ENCODE data around the gene ZSWIM4.

The ZSWIM4 gene

GRCh38 chr19:13814550-13814949, 19.3 kb downstream of the ZSWIM4 start:
- no peak for DNase-seq

GRCh38 chr19:13817018-13817614, 21.9 kb downstream of the ZSWIM4 start:
- DNase-seq: no peak

DNA sequence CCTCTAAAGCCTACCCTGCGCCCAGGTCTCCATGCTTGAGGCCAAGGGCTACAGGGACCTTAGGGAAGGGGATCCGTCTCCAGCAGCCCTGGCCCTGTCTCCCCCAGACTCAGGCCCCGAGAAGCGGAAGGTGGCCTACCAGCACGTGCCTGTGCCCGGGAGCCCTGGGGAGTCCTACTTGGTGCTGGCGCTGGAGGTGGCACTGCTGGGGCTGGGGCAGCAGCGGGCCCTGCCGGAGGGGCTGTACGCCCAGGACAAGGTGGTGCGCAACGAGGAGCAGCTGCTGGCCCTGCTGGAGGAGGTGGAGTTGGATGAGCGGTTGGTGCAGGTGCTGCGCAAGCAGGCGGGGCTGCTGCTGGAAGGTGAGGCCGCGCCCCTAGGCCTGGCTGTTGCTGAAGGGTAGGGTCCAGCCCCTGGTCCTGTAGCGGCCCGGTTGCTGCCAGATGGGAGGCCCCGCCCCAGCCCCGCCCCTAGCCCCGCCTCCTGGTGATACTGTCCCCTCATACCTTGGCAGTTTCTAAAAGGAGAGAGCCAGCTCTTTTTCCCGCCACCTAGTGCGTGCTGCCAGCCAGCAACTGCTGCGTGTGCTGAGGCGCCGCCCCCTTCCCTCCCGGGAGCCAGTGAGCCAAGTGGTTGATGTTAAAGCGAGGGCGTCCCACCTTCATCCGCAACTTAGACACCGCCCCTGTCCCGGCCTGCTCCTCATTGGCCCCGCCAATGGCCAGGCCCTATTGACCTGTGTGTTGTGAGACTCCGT, 22.6 kb downstream of the ZSWIM4 start:
- DNase-seq: no peak

DNA sequence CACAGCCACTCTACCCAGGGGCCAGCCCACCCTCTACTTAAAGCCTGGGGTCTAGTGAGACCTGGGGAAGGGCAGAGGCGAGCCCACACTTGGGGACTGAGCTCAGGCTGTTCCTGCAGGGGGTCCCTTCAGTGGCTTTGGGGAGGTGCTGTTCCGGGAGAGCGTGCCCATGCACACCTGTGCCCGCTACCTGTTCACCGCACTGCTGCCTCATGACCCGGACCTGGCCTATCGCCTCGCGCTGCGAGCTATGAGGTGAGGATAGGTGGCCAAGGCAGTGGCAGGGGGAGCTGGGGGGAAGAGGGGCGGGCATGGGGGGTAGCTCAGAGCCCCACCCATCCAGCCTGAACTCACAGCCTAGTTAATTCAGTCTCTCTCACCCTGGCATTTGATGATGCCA, 24.0 kb downstream of the ZSWIM4 start:
- no peak for DNase-seq

GRCh38 chr19:13821292-13821691, 26.0 kb downstream of the ZSWIM4 start:
- DNase-seq: no peak

DNA sequence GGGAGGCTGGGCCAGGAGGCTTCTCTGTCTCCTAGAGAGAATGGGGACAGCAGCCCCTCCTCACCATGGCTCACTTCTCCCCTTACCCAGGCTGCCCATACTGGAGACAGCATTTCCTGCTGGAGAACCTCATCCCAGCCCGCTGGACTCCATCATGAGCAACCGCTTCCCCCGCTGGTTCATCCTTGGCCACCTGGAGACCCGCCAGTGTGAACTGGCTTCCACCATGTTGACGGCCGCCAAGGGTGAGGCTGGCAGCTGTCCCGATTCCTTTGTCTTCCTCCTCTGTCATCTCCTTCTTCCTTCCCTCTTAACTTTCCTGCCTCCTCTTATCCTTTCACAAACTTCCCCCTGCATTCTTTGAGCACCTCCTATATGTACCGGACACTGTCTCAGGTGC, 28.0 kb downstream of the ZSWIM4 start:
- DNase-seq: no peak

DNA sequence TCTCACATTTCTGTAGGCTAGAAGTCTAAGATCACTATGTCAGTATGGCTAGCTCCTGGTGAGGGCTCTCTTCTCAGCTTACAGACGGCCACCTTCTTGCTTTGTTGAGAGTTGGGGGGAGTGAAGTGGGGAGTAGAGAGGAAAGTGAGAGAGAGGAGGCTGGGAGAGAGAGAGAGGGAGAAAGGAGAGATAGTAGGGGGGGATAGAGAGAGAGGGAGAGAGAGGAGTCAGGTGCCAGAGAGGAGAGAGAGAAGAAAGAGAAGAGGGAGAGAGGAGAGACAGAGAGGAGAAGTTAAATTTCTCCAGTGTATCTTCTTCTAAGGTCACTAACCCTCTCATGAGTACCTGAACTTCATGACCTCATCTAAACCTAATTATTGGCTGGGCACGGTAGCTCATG, 28.7 kb downstream of the ZSWIM4 start:
- DNase-seq: no peak

DNA sequence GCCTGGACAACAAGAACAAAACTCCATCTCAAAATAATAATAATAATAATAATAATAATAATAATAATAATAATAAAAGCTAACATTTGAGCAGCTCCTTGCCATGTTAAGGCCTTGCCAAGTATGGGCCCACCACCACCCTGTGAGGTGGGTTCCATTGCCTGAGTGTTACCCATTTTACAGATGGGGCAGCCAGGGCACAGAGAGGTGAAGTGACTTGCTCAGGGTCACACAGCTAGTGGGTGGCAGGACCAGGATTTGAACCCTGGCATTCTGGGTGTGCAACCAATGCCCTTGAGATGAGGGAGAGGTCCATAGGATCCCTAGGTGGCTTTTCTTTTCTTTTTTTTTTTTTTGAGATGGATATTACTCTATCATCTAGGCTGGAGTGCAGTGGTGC, 29.5 kb downstream of the ZSWIM4 start:
- no peak for DNase-seq

GRCh38 chr19:13825489-13826441, 30.5 kb downstream of the ZSWIM4 start:
- no peak for DNase-seq

DNA sequence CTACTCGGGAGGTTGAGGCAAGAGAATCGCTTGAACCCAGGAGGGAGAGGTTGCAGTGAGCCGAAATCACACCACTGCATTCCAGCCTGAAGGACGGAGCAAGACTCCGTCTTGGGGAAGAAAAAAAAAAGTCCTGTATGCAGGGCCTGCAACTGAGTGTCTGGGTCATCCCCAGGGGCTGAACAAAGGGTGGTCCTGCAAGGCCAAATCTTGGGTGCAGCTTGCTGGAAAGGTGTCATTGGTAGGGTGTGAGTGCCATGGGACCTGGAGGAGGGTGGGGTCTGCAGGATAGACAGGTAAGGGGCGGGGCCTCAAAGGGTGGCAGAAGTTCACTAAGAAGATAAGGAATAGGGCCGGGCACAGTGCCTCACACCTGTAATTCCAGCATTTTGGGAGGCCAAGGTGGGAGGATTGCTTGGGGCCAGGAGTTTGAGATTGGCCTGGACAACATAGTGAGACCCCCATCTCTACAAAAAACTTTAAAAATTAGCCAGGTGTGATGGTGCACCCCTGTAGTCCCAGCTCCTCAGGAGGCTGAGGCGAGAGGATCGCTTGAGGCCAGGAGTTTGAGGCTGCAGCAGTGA, 31.5 kb downstream of the ZSWIM4 start:
- no peak for DNase-seq

DNA sequence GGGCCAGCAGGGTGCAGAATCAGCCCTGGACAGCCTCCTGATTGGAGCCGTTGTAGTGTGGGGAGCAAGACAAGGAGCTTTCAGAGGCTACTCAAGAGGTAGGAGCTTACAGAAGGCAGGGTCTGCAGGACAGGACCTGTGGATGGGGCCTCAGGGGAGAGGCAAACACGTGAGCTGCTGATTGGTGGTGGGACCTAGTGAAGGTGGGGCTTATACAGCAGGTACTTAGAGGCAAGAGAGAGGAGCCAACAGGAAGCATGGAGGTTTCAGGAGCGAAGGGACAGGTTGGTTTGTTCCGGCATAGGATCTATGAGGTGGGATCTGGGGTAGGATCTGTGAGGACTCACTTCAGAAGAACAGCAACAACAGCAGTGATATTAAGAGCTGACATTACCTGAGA, 32.4 kb downstream of the ZSWIM4 start:
- no peak for DNase-seq

DNA sequence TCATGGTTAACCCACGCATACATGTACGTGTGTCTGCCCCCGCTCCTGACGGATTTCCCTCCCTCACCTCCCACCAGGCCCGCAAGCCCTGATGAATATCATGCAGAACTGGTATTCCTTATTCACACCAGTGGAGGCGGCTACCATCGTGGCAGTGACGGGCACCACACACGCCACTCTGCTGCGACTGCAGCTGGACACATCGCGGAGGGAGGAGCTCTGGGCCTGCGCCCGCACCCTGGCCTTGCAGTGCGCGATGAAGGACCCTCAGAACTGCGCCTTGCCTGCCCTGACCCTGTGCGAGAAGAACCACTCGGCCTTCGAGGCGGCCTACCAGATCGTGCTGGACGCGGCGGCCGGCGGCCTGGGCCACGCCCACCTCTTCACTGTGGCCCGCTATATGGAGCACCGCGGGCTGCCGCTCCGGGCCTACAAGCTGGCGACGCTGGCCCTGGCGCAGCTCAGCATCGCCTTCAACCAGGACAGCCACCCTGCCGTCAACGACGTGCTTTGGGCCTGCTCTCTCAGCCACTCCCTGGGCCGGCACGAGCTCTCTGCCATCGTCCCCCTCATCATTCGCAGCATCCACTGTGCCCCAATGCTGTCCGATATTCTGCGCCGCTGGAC, 35.0 kb downstream of the ZSWIM4 start:
- DNase-seq: no peak

- DNase-seq: no peak
Observed at GRCh38 chr19:13830741-13831536, 35.7 kb downstream of the ZSWIM4 start.

- no peak for DNase-seq
Observed at GRCh38 chr19:13831537-13832467, 36.6 kb downstream of the ZSWIM4 start.

- DNase-seq: peak; percentile 90
Observed at GRCh38 chr19:13833330-13834243, 38.3 kb downstream of the ZSWIM4 start.

DNA sequence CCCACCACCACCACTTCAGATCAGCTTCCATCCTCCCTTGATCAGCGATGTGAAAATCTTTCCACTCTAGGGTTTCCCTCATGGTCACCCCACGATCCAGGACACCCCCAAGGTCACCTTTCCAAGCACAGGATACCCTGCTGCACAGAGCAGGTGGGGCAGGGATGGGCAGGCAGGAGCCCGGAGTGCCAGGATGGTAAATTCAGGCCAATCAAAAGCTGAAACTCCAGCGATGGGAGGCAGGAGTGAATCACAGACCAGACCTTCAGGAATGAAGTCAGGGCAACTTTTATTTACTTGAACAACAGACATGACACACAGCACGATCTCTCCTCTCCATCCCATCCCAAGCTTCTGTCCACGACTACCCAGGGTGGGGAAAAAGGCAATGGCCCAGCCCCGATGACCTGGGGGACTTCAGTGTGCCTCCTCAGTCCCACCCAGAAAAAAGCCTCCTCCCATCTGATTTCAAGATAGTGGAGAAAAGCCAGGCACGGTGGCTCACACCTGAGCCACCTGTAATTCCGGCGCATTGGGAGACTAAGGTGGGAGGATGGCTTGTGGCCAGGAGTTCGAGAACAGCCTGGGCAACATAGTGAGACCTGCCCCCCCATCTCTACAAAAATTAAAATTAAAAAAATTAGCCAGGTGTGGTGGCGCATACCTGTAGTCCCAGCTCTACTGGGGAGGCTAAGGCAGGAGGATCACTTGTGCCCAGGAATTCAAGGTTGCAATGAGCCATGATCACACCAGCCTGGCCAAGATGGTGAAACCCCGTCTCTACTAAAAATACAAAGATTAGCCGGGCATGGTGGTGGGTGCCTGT, 39.2 kb downstream of the ZSWIM4 start:
- no peak for DNase-seq

- DNase-seq: no peak
Observed at GRCh38 chr19:13835791-13836723, 40.8 kb downstream of the ZSWIM4 start.
